Nephron (organoid): ENCODE results near the gene CADPS.

ENCODE experiments used
- H3K27ac Mint-ChIP-seq, 3 experiments: 2 replicates each; pipeline ENCODE4 v1.8.0; 2020; ENCODE audit warnings: mixed read lengths in 3 of 3, mild to moderate bottlenecking in 2 of 3, moderate library complexity in 1 of 3
- H3K27me3 Mint-ChIP-seq: 2 replicates; pipeline ENCODE4 v1.8.0; 2021; ENCODE audit warnings: low read depth, mild to moderate bottlenecking, moderate library complexity, mixed read lengths
- H3K36me3 Mint-ChIP-seq: 2 replicates; pipeline ENCODE4 v1.8.0; 2020; ENCODE audit warnings: low read depth, mixed read lengths
- H3K4me1 Mint-ChIP-seq: 2 replicates; pipeline ENCODE4 v1.8.0; 2020; ENCODE audit warnings: mixed read lengths
- H3K4me3 Mint-ChIP-seq, 3 experiments: 2 replicates each; pipeline ENCODE4 v1.8.0; 2020; ENCODE audit warnings: mild to moderate bottlenecking in 3 of 3, mixed read lengths in 3 of 3, moderate library complexity in 2 of 3
- H3K9me3 Mint-ChIP-seq: 2 replicates; pipeline ENCODE4 v1.8.0; 2020; ENCODE audit warnings: mixed read lengths
- CTCF ChIP-seq, 3 experiments: fragments of 200-600 bp; sonication (generic); IDR thresholded peaks; one replicate each; pipeline ENCODE4 v1.5.0; 2021; ENCODE audit warnings: antibody characterized with exemption in 3 of 3; ENCODE audit not compliant: unreplicated experiment in 3 of 3

CADPS gene

GRCh38 chr3:62570888-62571287, 304.3 kb downstream of the CADPS start:
- Mint-ChIP-seq H3K27me3 (peaks cover 4% of the 10 kb centered on the region), H3K27ac (no peak overlapping the region), H3K4me3 (no peak overlapping the region), H3K4me1 (no peaks in the 10 kb centered on the region), H3K36me3 (no peaks in the 10 kb centered on the region), H3K9me3 (no peaks in the 10 kb centered on the region)
- TF ChIP-seq CTCF (IDR thresholded peaks at IDR 0.05; ENCODE audit: unreplicated experiment in 3 of 3): no peak

- Mint-ChIP-seq H3K4me1 (no peaks in the 10 kb centered on the region), H3K27ac (no peak overlapping the region), H3K4me3 (no peak overlapping the region), H3K36me3 (no peaks in the 10 kb centered on the region), H3K9me3 (no peaks in the 10 kb centered on the region), H3K27me3 (peaks cover 4% of the 10 kb centered on the region)
- no peak for TF ChIP-seq CTCF (IDR thresholded peaks at IDR 0.05; ENCODE audit: unreplicated experiment in 3 of 3)
Observed at GRCh38 chr3:62569609-62570008, 305.6 kb downstream of the CADPS start.

- no peak overlapping the region for H3K4me3 Mint-ChIP-seq
- peaks cover 4% of the 10 kb centered on the region for H3K27me3 Mint-ChIP-seq
- H3K36me3 Mint-ChIP-seq: no peaks in the 10 kb centered on the region
- no peak for TF ChIP-seq CTCF (IDR thresholded peaks at IDR 0.05; ENCODE audit: unreplicated experiment in 3 of 3)
- H3K4me1 Mint-ChIP-seq: no peaks in the 10 kb centered on the region
- H3K27ac Mint-ChIP-seq: no peak overlapping the region
- H3K9me3 Mint-ChIP-seq: no peaks in the 10 kb centered on the region
Observed at GRCh38 chr3:62567097-62568021, 307.9 kb downstream of the CADPS start.

GRCh38 chr3:62566022-62566557, 309.1 kb downstream of the CADPS start:
- peaks cover 7% of the 10 kb centered on the region for H3K27me3 Mint-ChIP-seq
- no peak for TF ChIP-seq CTCF (IDR thresholded peaks at IDR 0.05; ENCODE audit: unreplicated experiment in 3 of 3)
- H3K4me3 Mint-ChIP-seq: no peak overlapping the region
- H3K36me3 Mint-ChIP-seq: no peaks in the 10 kb centered on the region
- H3K4me1 Mint-ChIP-seq: no peaks in the 10 kb centered on the region
- no peak overlapping the region for H3K27ac Mint-ChIP-seq
- H3K9me3 Mint-ChIP-seq: no peaks in the 10 kb centered on the region

- Mint-ChIP-seq H3K4me1 (no peaks in the 10 kb centered on the region), H3K9me3 (no peaks in the 10 kb centered on the region), H3K4me3 (no peak overlapping the region), H3K27me3 (peaks cover 8% of the 10 kb centered on the region), H3K27ac (no peak overlapping the region), H3K36me3 (no peaks in the 10 kb centered on the region)
- no peak for TF ChIP-seq CTCF (IDR thresholded peaks at IDR 0.05; ENCODE audit: unreplicated experiment in 3 of 3)
Observed at GRCh38 chr3:62562596-62562995, 312.6 kb downstream of the CADPS start.
